ENCODE data around the gene LAMA2. TPM values are rescaled to one million over a fixed set of nuclear protein-coding genes. Genes with fewer than 3 reads are reported as not detected.

The LAMA2 gene
- total and polyA plus RNA-seq, 2 experiments from 2014 or later, result 0.91 to 6.4 TPM

- H3K9me3 Mint-ChIP-seq, result peaks cover 4% of the 10 kb centered on the region; the same call in 2 of the 3 replicates
- Histone ChIP-seq H3K4me2 (no peak overlapping the region), H3F3A (replicated peaks; ENCODE audit: low read depth) (no peaks in the 10 kb centered on the region), H4K20me1 (replicated peaks; ENCODE audit: insufficient read depth) (no peaks in the 10 kb centered on the region), H3K36me3 (ENCODE audit: insufficient read depth) (no peaks in the 10 kb centered on the region), H3K4me1 (ENCODE audit: insufficient read depth) (no peaks in the 10 kb centered on the region), H3K9me2 (ENCODE audit: insufficient read depth) (no peaks in the 10 kb centered on the region), H2AFZ (no peak overlapping the region), H3K79me2 (replicated peaks; ENCODE audit: insufficient read depth) (no peaks in the 10 kb centered on the region), H3K4me3 (no peak overlapping the region), H3K27ac (ENCODE audit: low read depth) (no peak overlapping the region), H3K27me3 (ENCODE audit: insufficient read depth) (no peaks in the 10 kb centered on the region)
- DNase-seq (ENCODE audit: low spot score) (no peak), ATAC-seq (no peak)
- H3K36me3 Mint-ChIP-seq (ENCODE audit: low read depth), result peaks cover 4% of the 10 kb centered on the region; the same call in 1 of the 3 replicates
- TF ChIP-seq ZNF462 (CRISPR knock-in tag; IDR thresholded peaks at IDR 0.05) (no peak), JUNB (IDR thresholded peaks at IDR 0.05; ENCODE audit: unreplicated experiment) (no peak), ETS1 (IDR thresholded peaks at IDR 0.05) (no peak), EZH2 (IDR thresholded peaks at IDR 0.05; ENCODE audit: low read depth, unreplicated experiment) (no peak), ZNF331 (CRISPR knock-in tag; IDR thresholded peaks at IDR 0.05; ENCODE audit: low read depth) (no peak), ZNF114 (CRISPR knock-in tag; IDR thresholded peaks at IDR 0.05) (no peak), NANOG (IDR thresholded peaks at IDR 0.05; ENCODE audit: borderline replicate concordance) (no peak), EZH2phosphoT487 (IDR thresholded peaks at IDR 0.05; ENCODE audit: unreplicated experiment) (no peak), STAT1 (IDR thresholded peaks at IDR 0.05; ENCODE audit: unreplicated experiment) (no peak), POLR2AphosphoS5 (IDR thresholded peaks at IDR 0.05; ENCODE audit: low read depth) (no peak), REST (IDR thresholded peaks at IDR 0.05; ENCODE audit: unreplicated experiment) (no peak), CREB1 (CRISPR knock-in tag; IDR thresholded peaks at IDR 0.05; ENCODE audit: low read depth) (no peak)
- TF ChIP-seq, protein P1, sequence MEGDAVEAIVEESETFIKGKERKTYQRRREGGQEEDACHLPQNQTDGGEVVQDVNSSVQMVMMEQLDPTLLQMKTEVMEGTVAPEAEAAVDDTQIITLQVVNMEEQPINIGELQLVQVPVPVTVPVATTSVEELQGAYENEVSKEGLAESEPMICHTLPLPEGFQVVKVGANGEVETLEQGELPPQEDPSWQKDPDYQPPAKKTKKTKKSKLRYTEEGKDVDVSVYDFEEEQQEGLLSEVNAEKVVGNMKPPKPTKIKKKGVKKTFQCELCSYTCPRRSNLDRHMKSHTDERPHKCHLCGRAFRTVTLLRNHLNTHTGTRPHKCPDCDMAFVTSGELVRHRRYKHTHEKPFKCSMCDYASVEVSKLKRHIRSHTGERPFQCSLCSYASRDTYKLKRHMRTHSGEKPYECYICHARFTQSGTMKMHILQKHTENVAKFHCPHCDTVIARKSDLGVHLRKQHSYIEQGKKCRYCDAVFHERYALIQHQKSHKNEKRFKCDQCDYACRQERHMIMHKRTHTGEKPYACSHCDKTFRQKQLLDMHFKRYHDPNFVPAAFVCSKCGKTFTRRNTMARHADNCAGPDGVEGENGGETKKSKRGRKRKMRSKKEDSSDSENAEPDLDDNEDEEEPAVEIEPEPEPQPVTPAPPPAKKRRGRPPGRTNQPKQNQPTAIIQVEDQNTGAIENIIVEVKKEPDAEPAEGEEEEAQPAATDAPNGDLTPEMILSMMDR (conservative IDR thresholded peaks at IDR 0.05; ENCODE audit: low read depth in 2 of 2), result no peak
- no peak overlapping the region for H3K27ac Mint-ChIP-seq
- no peaks in the 10 kb centered on the region for H3K4me1 Mint-ChIP-seq
- H3K4me3 Mint-ChIP-seq, result no peak overlapping the region
- no peaks in the 10 kb centered on the region for H3K27me3 Mint-ChIP-seq (ENCODE audit: insufficient read depth, low read depth, poor library complexity)
Observed at GRCh38 chr6:128870746-128871145, 12.2 kb upstream of the LAMA2 start.
